Measurements from ENCODE around the gene LY6G6D. TPM values are rescaled to one million over a fixed set of nuclear protein-coding genes. Genes with fewer than 3 reads are reported as not detected.

LY6G6D gene
- total and polyA plus RNA-seq, 8 donors, result not detected

GRCh38 chr6:31690231-31691077 is 24.7 kb upstream of the LY6G6D start:
- peak; percentile 37 to 76 for DNase-seq
- intact Hi-C loops (cut with DNase I; ENCODE audit: low total_unique reads), result no loop called here
- no peaks in the 10 kb centered on the region for H3K27me3 ChIP-seq
- no peaks in the 10 kb centered on the region for H3K9me3 ChIP-seq
- H3K27ac ChIP-seq, result peak overlapping the region; percentile 3 to 72 (median 26)
- no peak overlapping the region for H3K4me3 ChIP-seq
- WGBS, 5 donors, result 33 to 54% (median 39%) methylated on average over 10 of the region's 10 CpGs
- TF ChIP-seq POLR2AphosphoS5 (IDR thresholded peaks at IDR 0.05) (peak in 1 of 3 donors; percentile 8), EP300 (IDR thresholded peaks at IDR 0.05) (no peak)
- peaks cover 4 to 20% (median 12%) of the 10 kb centered on the region in 4 donors for H3K4me1 ChIP-seq
- H3K36me3 ChIP-seq, result peaks cover 81 to 100% (median 100%) of the 10 kb centered on the region in 4 donors

GRCh38 chr6:31691078-31691463 is 24.1 kb upstream of the LY6G6D start:
- Histone ChIP-seq H3K9me3 (no peaks in the 10 kb centered on the region), H3K4me3 (no peak overlapping the region), H3K27me3 (no peaks in the 10 kb centered on the region), H3K27ac (peak overlapping the region in 4 of 5 donors; percentile 25 to 72 (median 27)), H3K36me3 (peaks cover 86 to 100% (median 100%) of the 10 kb centered on the region in 4 donors), H3K4me1 (peaks cover 4 to 20% (median 12%) of the 10 kb centered on the region in 4 donors)
- DNase-seq, result no peak
- no peak for TF ChIP-seq POLR2A (IDR thresholded peaks at IDR 0.05)
- no peak for TF ChIP-seq CTCF (IDR thresholded peaks at IDR 0.05)
- TF ChIP-seq POLR2AphosphoS5 (IDR thresholded peaks at IDR 0.05), result no peak
- no peak for TF ChIP-seq EP300 (IDR thresholded peaks at IDR 0.05)
- intact Hi-C loops (cut with DNase I; ENCODE audit: low total_unique reads), result no loop called here
- 83 to 89% (median 87%) methylated on average over 6 of the region's 6 CpGs for WGBS, 5 donors

GRCh38 chr6:31691564-31692108 is 23.5 kb upstream of the LY6G6D start:
- Histone ChIP-seq H3K9me3 (no peaks in the 10 kb centered on the region), H3K27ac (no peak overlapping the region), H3K4me1 (peaks cover 4 to 20% (median 12%) of the 10 kb centered on the region in 4 donors), H3K36me3 (peaks cover 87 to 100% (median 100%) of the 10 kb centered on the region in 4 donors), H3K4me3 (no peak overlapping the region), H3K27me3 (no peaks in the 10 kb centered on the region)
- DNase-seq, result no peak
- TF ChIP-seq EP300 (IDR thresholded peaks at IDR 0.05) (no peak), POLR2A (IDR thresholded peaks at IDR 0.05) (no peak), CTCF (IDR thresholded peaks at IDR 0.05) (no peak), POLR2AphosphoS5 (IDR thresholded peaks at IDR 0.05) (no peak)
- intact Hi-C loops (cut with DNase I; ENCODE audit: low total_unique reads), result no loop called here
- 91 to 95% (median 93%) methylated on average over 6 to 12 of the region's 12 CpGs for WGBS, 5 donors

GRCh38 chr6:31692353-31692752 is 22.8 kb upstream of the LY6G6D start:
- H3K4me1 ChIP-seq, result peaks cover 4 to 20% (median 12%) of the 10 kb centered on the region in 4 donors
- TF ChIP-seq POLR2A (IDR thresholded peaks at IDR 0.05), result no peak
- no peak for TF ChIP-seq POLR2AphosphoS5 (IDR thresholded peaks at IDR 0.05)
- TF ChIP-seq CTCF (IDR thresholded peaks at IDR 0.05), result no peak
- no peak for TF ChIP-seq EP300 (IDR thresholded peaks at IDR 0.05)
- peaks cover 84 to 100% (median 100%) of the 10 kb centered on the region in 4 donors for H3K36me3 ChIP-seq
- no peaks in the 10 kb centered on the region for H3K27me3 ChIP-seq
- H3K27ac ChIP-seq, result no peak overlapping the region
- DNase-seq, result no peak
- intact Hi-C loops (cut with DNase I; ENCODE audit: low total_unique reads), result no loop called here
- WGBS, 5 donors, result 71 to 83% (median 78%) methylated on average over 4 of the region's 4 CpGs
- no peaks in the 10 kb centered on the region for H3K9me3 ChIP-seq
- H3K4me3 ChIP-seq, result no peak overlapping the region
